ENCODE measurements around the gene EML6.

- TF ChIP-seq POLR2A (IDR thresholded peaks at IDR 0.05; ENCODE audit: low read length): no peak
- TF ChIP-seq GATA1 (IDR thresholded peaks at IDR 0.05; ENCODE audit: low read depth, low read length): no peak
These were observed 231.4 kb downstream of the EML6 start for GRCh38 chr2:54954705-54955357.
